ENCODE data around the gene SLC25A48.

The SLC25A48 gene

DNA sequence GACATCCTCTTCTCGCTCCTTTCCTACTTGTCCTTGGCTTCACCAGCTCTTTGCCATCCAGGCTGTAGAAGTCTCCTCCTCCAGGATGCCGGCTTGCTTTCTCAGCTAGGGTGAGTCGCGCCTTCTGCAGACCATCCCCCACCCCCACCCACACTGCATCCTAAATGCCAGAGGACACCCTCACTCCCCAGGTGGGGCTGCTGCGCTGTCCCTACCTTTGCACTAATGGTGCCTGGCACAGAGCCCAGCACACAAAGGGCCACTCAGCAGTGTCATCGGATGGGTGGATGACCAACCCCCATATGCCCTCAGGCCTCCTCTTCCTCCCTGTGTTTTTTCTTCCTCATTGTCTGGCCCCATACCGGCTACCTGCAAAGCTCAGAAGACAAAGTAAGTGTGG lies 46.3 kb downstream of the SLC25A48 start:
- no peaks in the 10 kb centered on the region for H3K36me3 ChIP-seq (ENCODE audit: insufficient read depth, low read length)
- TF ChIP-seq EZH2 (IDR thresholded peaks at IDR 0.05; ENCODE audit: borderline replicate concordance, low read depth, low read length, severe bottlenecking), result no peak
- TF ChIP-seq, protein P1, sequence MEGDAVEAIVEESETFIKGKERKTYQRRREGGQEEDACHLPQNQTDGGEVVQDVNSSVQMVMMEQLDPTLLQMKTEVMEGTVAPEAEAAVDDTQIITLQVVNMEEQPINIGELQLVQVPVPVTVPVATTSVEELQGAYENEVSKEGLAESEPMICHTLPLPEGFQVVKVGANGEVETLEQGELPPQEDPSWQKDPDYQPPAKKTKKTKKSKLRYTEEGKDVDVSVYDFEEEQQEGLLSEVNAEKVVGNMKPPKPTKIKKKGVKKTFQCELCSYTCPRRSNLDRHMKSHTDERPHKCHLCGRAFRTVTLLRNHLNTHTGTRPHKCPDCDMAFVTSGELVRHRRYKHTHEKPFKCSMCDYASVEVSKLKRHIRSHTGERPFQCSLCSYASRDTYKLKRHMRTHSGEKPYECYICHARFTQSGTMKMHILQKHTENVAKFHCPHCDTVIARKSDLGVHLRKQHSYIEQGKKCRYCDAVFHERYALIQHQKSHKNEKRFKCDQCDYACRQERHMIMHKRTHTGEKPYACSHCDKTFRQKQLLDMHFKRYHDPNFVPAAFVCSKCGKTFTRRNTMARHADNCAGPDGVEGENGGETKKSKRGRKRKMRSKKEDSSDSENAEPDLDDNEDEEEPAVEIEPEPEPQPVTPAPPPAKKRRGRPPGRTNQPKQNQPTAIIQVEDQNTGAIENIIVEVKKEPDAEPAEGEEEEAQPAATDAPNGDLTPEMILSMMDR (IDR thresholded peaks at IDR 0.05; ENCODE audit: borderline replicate concordance, extremely low read depth, low read length, poor library complexity, severe bottlenecking), result no peak
- DNase-seq, result no peak
- H4K20me1 ChIP-seq (ENCODE audit: insufficient read depth, low read length), result 0 out of 2 replicates have a peak, but pooled peaks cover 2% of the 10 kb centered on the region
- H3K4me1 ChIP-seq (ENCODE audit: insufficient read depth, low read length), result no peaks in the 10 kb centered on the region
- no peaks in the 10 kb centered on the region for H3K9me3 ChIP-seq (ENCODE audit: insufficient read depth, low read length, severe bottlenecking)
- ATAC-seq (ENCODE audit: insufficient read depth, low read depth), result no peak
- H3K27me3 ChIP-seq (ENCODE audit: insufficient read depth, low read length, poor library complexity), result peaks cover 12% of the 10 kb centered on the region
- no peak overlapping the region for H3K9ac ChIP-seq (ENCODE audit: low read depth, low read length)
- H3K27ac ChIP-seq (ENCODE audit: low read length), result no peak overlapping the region
- H2AFZ ChIP-seq (ENCODE audit: low read depth, low read length), result no peak overlapping the region
- no peaks in the 10 kb centered on the region for H3K79me2 ChIP-seq (ENCODE audit: insufficient read depth, low read length)
- H3K4me3 ChIP-seq (ENCODE audit: low read depth in 1 of 2, low read length in 2 of 2), result no peak overlapping the region
- no peak overlapping the region for H3K4me2 ChIP-seq (ENCODE audit: insufficient read depth, low read length)

GRCh38 chr5:135881244-135881643 lies 46.8 kb downstream of the SLC25A48 start:
- H3K36me3 ChIP-seq (ENCODE audit: insufficient read depth, low read length), result no peaks in the 10 kb centered on the region
- ATAC-seq (ENCODE audit: insufficient read depth, low read depth), result no peak
- H3K4me3 ChIP-seq (ENCODE audit: low read depth in 1 of 2, low read length in 2 of 2), result no peak overlapping the region
- peaks cover 12% of the 10 kb centered on the region for H3K27me3 ChIP-seq (ENCODE audit: insufficient read depth, low read length, poor library complexity)
- no peak overlapping the region for H3K9ac ChIP-seq (ENCODE audit: low read depth, low read length)
- H3K9me3 ChIP-seq (ENCODE audit: insufficient read depth, low read length, severe bottlenecking), result no peaks in the 10 kb centered on the region
- no peak overlapping the region for H3K27ac ChIP-seq (ENCODE audit: low read length)
- no peaks in the 10 kb centered on the region for H3K79me2 ChIP-seq (ENCODE audit: insufficient read depth, low read length)
- 0 out of 2 replicates have a peak, but pooled peaks cover 2% of the 10 kb centered on the region for H4K20me1 ChIP-seq (ENCODE audit: insufficient read depth, low read length)
- H3K4me1 ChIP-seq (ENCODE audit: insufficient read depth, low read length), result no peaks in the 10 kb centered on the region
- H2AFZ ChIP-seq (ENCODE audit: low read depth, low read length), result no peak overlapping the region
- no peak for DNase-seq
- no peak for TF ChIP-seq EZH2 (IDR thresholded peaks at IDR 0.05; ENCODE audit: borderline replicate concordance, low read depth, low read length, severe bottlenecking)
- TF ChIP-seq, protein P1 (IDR thresholded peaks at IDR 0.05; ENCODE audit: borderline replicate concordance, extremely low read depth, low read length, poor library complexity, severe bottlenecking), result no peak
- no peak overlapping the region for H3K4me2 ChIP-seq (ENCODE audit: insufficient read depth, low read length)

GRCh38 chr5:135881819-135882218 lies 47.4 kb downstream of the SLC25A48 start:
- H3K9ac ChIP-seq (ENCODE audit: low read depth, low read length), result no peak overlapping the region
- no peak overlapping the region for H2AFZ ChIP-seq (ENCODE audit: low read depth, low read length)
- H3K9me3 ChIP-seq (ENCODE audit: insufficient read depth, low read length, severe bottlenecking), result no peaks in the 10 kb centered on the region
- no peaks in the 10 kb centered on the region for H3K79me2 ChIP-seq (ENCODE audit: insufficient read depth, low read length)
- H3K27me3 ChIP-seq (ENCODE audit: insufficient read depth, low read length, poor library complexity), result peaks cover 12% of the 10 kb centered on the region
- no peak for TF ChIP-seq EZH2 (IDR thresholded peaks at IDR 0.05; ENCODE audit: borderline replicate concordance, low read depth, low read length, severe bottlenecking)
- no peak overlapping the region for H3K4me2 ChIP-seq (ENCODE audit: insufficient read depth, low read length)
- H4K20me1 ChIP-seq (ENCODE audit: insufficient read depth, low read length), result 0 out of 2 replicates have a peak, but pooled peaks cover 2% of the 10 kb centered on the region
- DNase-seq (no peak), ATAC-seq (ENCODE audit: insufficient read depth, low read depth) (no peak)
- no peaks in the 10 kb centered on the region for H3K36me3 ChIP-seq (ENCODE audit: insufficient read depth, low read length)
- H3K4me3 ChIP-seq (ENCODE audit: low read depth in 1 of 2, low read length in 2 of 2), result no peak overlapping the region
- no peaks in the 10 kb centered on the region for H3K4me1 ChIP-seq (ENCODE audit: insufficient read depth, low read length)
- H3K27ac ChIP-seq (ENCODE audit: low read length), result no peak overlapping the region

- ATAC-seq (ENCODE audit: insufficient read depth, low read depth), result no peak
- Histone ChIP-seq H4K20me1 (ENCODE audit: insufficient read depth, low read length) (0 out of 2 replicates have a peak, but pooled peaks cover 2% of the 10 kb centered on the region), H3K27ac (ENCODE audit: low read length) (no peak overlapping the region), H3K4me3 (ENCODE audit: low read depth in 1 of 2, low read length in 2 of 2) (no peak overlapping the region), H3K9ac (ENCODE audit: low read depth, low read length) (no peak overlapping the region), H3K79me2 (ENCODE audit: insufficient read depth, low read length) (no peaks in the 10 kb centered on the region), H3K4me2 (ENCODE audit: insufficient read depth, low read length) (no peak overlapping the region), H3K36me3 (ENCODE audit: insufficient read depth, low read length) (no peaks in the 10 kb centered on the region), H3K27me3 (ENCODE audit: insufficient read depth, low read length, poor library complexity) (peaks cover 12% of the 10 kb centered on the region), H3K4me1 (ENCODE audit: insufficient read depth, low read length) (peaks cover 4% of the 10 kb centered on the region), H3K9me3 (ENCODE audit: insufficient read depth, low read length, severe bottlenecking) (no peaks in the 10 kb centered on the region), H2AFZ (ENCODE audit: low read depth, low read length) (no peak overlapping the region)
- no peak for TF ChIP-seq EZH2 (IDR thresholded peaks at IDR 0.05; ENCODE audit: borderline replicate concordance, low read depth, low read length, severe bottlenecking)
- TF ChIP-seq, protein P1 (IDR thresholded peaks at IDR 0.05; ENCODE audit: borderline replicate concordance, extremely low read depth, low read length, poor library complexity, severe bottlenecking), result no peak
- no peak for DNase-seq
These were observed 48.6 kb downstream of the SLC25A48 start for GRCh38 chr5:135883026-135883425.
